Mesenchymal stem cell (in vitro differentiated cells and primary cell): Measurements from ENCODE around the gene CHCHD6.

ENCODE experiments used
- DNase-seq: peaks from one replicate; pipeline ENCODE4 v3.0.0-alpha.2; 2013
- H2AFZ ChIP-seq: one replicate; pipeline ENCODE4 v1.6.1; 2013; ENCODE audit warnings: low read depth, mild to moderate bottlenecking, control low read depth, inconsistent platforms, low read length, moderate library complexity
- H2AK5ac ChIP-seq: 2 replicates; pipeline ENCODE4 v1.6.1; 2013; ENCODE audit warnings: low read length, moderate library complexity, mild to moderate bottlenecking, inconsistent platforms; ENCODE audit not compliant: severe bottlenecking
- H2BK120ac ChIP-seq: one replicate; pipeline ENCODE4 v1.6.1; 2013; ENCODE audit warnings: low read depth, mild to moderate bottlenecking, inconsistent platforms, low read length, moderate library complexity
- H2BK12ac ChIP-seq, 2 experiments: one replicate each; pipeline ENCODE4 v1.6.1; 2013; ENCODE audit warnings: inconsistent platforms in 2 of 2, low read length in 2 of 2, mild to moderate bottlenecking in 2 of 2, moderate library complexity in 2 of 2, control low read depth in 1 of 2
- H2BK15ac ChIP-seq: one replicate; pipeline ENCODE4 v1.6.1; 2013; ENCODE audit warnings: mild to moderate bottlenecking, low read depth, inconsistent platforms; ENCODE audit not compliant: poor library complexity, severe bottlenecking
- H2BK5ac ChIP-seq: 2 replicates; pipeline ENCODE4 v1.6.1; 2013; ENCODE audit warnings: low read depth, mild to moderate bottlenecking, low read length, control low read depth, inconsistent platforms; ENCODE audit not compliant: poor library complexity, severe bottlenecking
- H3K14ac ChIP-seq, 2 experiments: one replicate each; pipeline ENCODE4 v1.6.1; 2013; ENCODE audit warnings: inconsistent platforms in 2 of 2, low read length in 2 of 2, control low read depth in 1 of 2, mild to moderate bottlenecking in 1 of 2, moderate library complexity in 1 of 2
- H3K18ac ChIP-seq, 2 experiments: one replicate each; pipeline ENCODE4 v1.6.1; 2013; ENCODE audit warnings: inconsistent platforms in 2 of 2, low read length in 2 of 2, control low read depth in 1 of 2, low read depth in 1 of 2, mild to moderate bottlenecking in 1 of 2
- H3K23ac ChIP-seq, 2 experiments: one replicate each; pipeline ENCODE4 v1.6.1; 2013; ENCODE audit warnings: inconsistent platforms in 2 of 2, low read length in 2 of 2, mild to moderate bottlenecking in 2 of 2, moderate library complexity in 2 of 2, control low read depth in 1 of 2
- H3K27ac ChIP-seq: 2 replicates; pipeline ENCODE4 v1.5.1; 2013; ENCODE audit warnings: mild to moderate bottlenecking, moderate library complexity, low read length, control low read depth, inconsistent platforms; ENCODE audit not compliant: poor library complexity, severe bottlenecking
- H3K27me3 ChIP-seq, 2 experiments: 2 replicates each; pipeline versions ENCODE4 v1.6.1 to v1.7.0; 2013; ENCODE audit warnings: low read length in 2 of 2, mild to moderate bottlenecking in 2 of 2, moderate library complexity in 2 of 2, control low read depth in 1 of 2, inconsistent platforms in 1 of 2; ENCODE audit not compliant: control insufficient read depth in 1 of 2, insufficient read depth in 1 of 2
- H3K36me3 ChIP-seq, 2 experiments: 2 replicates each; pipeline versions ENCODE4 v1.6.1 to v1.7.0; 2013; ENCODE audit warnings: low read length in 2 of 2, control low read depth in 1 of 2, inconsistent platforms in 1 of 2, low read depth in 1 of 2, mild to moderate bottlenecking in 1 of 2; ENCODE audit not compliant: insufficient read depth in 2 of 2, control insufficient read depth in 1 of 2
- H3K4ac ChIP-seq, 2 experiments: one replicate each; pipeline ENCODE4 v1.6.1; 2013; ENCODE audit warnings: inconsistent platforms in 2 of 2, low read length in 2 of 2, mild to moderate bottlenecking in 2 of 2, moderate library complexity in 2 of 2, control low read depth in 1 of 2, low read depth in 1 of 2
- H3K4me1 ChIP-seq: 2 replicates; pipeline ENCODE4 v1.6.1; 2013; ENCODE audit warnings: low read depth, low read length, control low read depth; ENCODE audit not compliant: control insufficient read depth, insufficient read depth
- H3K4me2 ChIP-seq: 2 replicates; pipeline ENCODE4 v1.6.1; 2013; ENCODE audit warnings: low read length, mild to moderate bottlenecking, inconsistent platforms; ENCODE audit not compliant: poor library complexity, severe bottlenecking
- H3K4me3 ChIP-seq, 2 experiments: 2 replicates each; pipeline versions ENCODE4 v1.5.1 to v1.7.0; 2013; ENCODE audit warnings: low read length in 2 of 2, mild to moderate bottlenecking in 2 of 2, control low read depth in 1 of 2, low read depth in 1 of 2; ENCODE audit not compliant: insufficient read depth in 1 of 2
- H3K79me1 ChIP-seq: replicated peaks from 2 replicates; pipeline ENCODE4 v1.6.1; 2013; ENCODE audit warnings: mild to moderate bottlenecking, control low read depth, low read length, inconsistent platforms; ENCODE audit not compliant: poor library complexity, severe bottlenecking
- H3K9ac ChIP-seq: 2 replicates; pipeline ENCODE4 v1.7.0; 2013; ENCODE audit warnings: mild to moderate bottlenecking, low read length, moderate library complexity
- H3K9me3 ChIP-seq: 2 replicates; pipeline ENCODE4 v1.7.0; 2013; ENCODE audit warnings: mild to moderate bottlenecking, low read length; ENCODE audit not compliant: control insufficient read depth
- H4K8ac ChIP-seq: one replicate; pipeline ENCODE4 v1.6.1; 2013; ENCODE audit warnings: inconsistent platforms, mild to moderate bottlenecking, low read length, moderate library complexity
- H4K91ac ChIP-seq: one replicate; pipeline ENCODE4 v1.6.1; 2013; ENCODE audit warnings: mild to moderate bottlenecking, low read length, inconsistent platforms
- WGBS: methylation state at CpG from one replicate; pipeline ENCODE4 v1.1.7; 2013; ENCODE audit warnings: mixed read lengths; 5-methylcytosine and 5-hydroxymethylcytosine counted together

Gene CHCHD6

DNA sequence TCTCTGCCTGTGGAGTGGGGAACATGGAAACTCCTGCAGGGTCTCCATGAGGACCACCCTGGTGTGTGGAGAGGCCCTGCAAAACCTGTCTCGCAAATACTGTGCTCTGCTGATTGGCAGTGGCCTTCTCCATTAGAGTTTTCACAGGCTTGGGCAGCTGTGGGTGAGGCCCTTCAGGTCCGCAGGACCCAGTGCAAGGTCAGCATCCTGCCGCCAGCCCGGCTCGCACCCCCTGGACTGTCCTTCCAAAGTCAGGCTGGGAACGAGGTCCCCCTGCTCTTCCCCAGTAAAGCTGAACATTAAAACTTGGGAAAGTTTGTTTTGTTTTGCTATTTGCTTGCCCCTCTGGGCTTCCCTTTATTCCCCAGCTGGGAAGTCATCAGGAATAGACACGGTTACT is 193.9 kb downstream of the CHCHD6 start:
- Histone ChIP-seq H2AK5ac (no peak overlapping the region), H3K36me3 (peaks cover 0 to 2% of the 10 kb centered on the region in 2 experiments), H3K4me3 (no peak overlapping the region), H3K9me3 (no peaks in the 10 kb centered on the region), H3K4me1 (no peaks in the 10 kb centered on the region), H3K18ac (no peak overlapping the region), H2BK15ac (peak overlapping the region; percentile 8), H3K4me2 (no peak overlapping the region), H4K91ac (no peak overlapping the region), H2BK5ac (no peak overlapping the region), H3K79me1 (peaks cover 1% of the 10 kb centered on the region), H4K8ac (no peak overlapping the region), H3K27ac (no peak overlapping the region), H2BK12ac (no peak overlapping the region), H3K14ac (no peak overlapping the region), H3K9ac (no peak overlapping the region), H3K27me3 (no peaks in the 10 kb centered on the region), H2BK120ac (no peak overlapping the region), H3K4ac (peak overlapping the region in 1 of 2 experiments; percentile 18), H2AFZ (no peak overlapping the region), H3K23ac (no peak overlapping the region)
- WGBS: 95% methylated on average over 7 of the region's 7 CpGs
- DNase-seq: no peak

DNA sequence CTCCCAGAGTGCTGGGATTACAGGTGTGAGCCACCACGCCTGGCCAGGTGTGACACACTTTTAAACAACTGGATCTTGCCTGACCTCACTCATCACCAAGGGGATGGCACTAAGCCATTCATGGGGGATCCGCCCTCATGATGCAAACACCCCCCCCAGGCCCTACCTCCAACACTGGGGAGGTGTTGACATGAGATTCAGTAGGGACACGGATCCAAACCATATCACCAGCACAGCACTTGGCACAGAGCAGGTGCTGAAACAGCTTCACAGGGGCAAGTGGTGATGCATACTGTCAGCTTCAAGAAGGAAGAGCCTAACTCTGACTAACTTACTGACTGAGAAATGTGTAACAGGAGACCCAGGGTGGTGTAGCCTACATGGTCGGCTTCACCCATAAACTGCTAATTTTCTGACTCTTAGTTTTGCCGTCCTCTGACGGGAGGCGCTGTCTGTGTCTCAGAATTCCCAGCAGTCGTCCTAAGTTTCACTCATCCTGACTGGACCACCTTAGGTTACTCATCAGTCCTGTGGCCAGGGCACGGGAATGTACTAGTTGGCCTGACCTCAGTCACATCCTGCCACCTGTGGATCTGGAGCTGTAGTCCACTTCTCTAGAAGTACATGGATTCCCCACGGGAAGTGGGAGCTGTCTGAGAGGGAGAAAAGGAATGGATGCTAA is 197.0 kb downstream of the CHCHD6 start:
- Histone ChIP-seq H3K18ac (no peak overlapping the region), H3K27ac (no peak overlapping the region), H2AK5ac (no peak overlapping the region), H2BK15ac (no peak overlapping the region), H2BK12ac (no peak overlapping the region), H3K9ac (no peak overlapping the region), H3K36me3 (peaks cover 0 to 4% of the 10 kb centered on the region in 2 experiments), H3K9me3 (no peaks in the 10 kb centered on the region), H4K8ac (no peak overlapping the region), H2BK5ac (no peak overlapping the region), H3K4ac (no peak overlapping the region), H3K27me3 (no peaks in the 10 kb centered on the region), H3K23ac (no peak overlapping the region), H2AFZ (no peak overlapping the region), H3K4me1 (no peaks in the 10 kb centered on the region), H4K91ac (no peak overlapping the region), H3K4me3 (no peak overlapping the region), H3K14ac (no peak overlapping the region), H3K79me1 (peaks cover 1% of the 10 kb centered on the region), H2BK120ac (no peak overlapping the region), H3K4me2 (no peak overlapping the region)
- 85% methylated on average over 8 of the region's 10 CpGs for WGBS
- DNase-seq: no peak

DNA sequence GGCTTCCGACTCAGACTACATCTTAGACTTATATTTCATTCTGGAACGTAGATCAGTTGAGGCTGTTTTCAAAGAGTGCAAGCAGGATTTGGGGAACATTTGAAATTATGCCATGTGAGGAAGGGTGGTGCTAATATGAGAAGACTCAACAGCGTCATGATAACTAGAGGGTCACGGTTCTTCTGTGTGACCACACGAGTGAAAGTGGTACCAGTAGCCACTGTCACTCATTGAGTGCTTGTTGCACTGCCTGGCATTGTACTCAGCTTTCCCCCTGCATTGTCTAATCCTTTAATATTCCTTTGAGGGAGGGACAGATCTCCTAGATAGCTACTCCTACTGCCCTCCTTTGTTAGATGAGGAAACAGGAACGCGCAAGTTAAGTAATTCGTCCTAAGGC is 197.6 kb downstream of the CHCHD6 start:
- Histone ChIP-seq H3K36me3 (peaks cover 0 to 4% of the 10 kb centered on the region in 2 experiments), H3K9ac (no peak overlapping the region), H3K4me2 (no peak overlapping the region), H4K8ac (no peak overlapping the region), H3K27ac (no peak overlapping the region), H2BK12ac (no peak overlapping the region), H2BK120ac (no peak overlapping the region), H3K27me3 (no peaks in the 10 kb centered on the region), H3K14ac (no peak overlapping the region), H4K91ac (no peak overlapping the region), H3K23ac (no peak overlapping the region), H3K9me3 (no peaks in the 10 kb centered on the region), H3K4me1 (no peaks in the 10 kb centered on the region), H3K18ac (no peak overlapping the region), H2AFZ (no peak overlapping the region), H2BK5ac (no peak overlapping the region), H2AK5ac (no peak overlapping the region), H3K79me1 (peaks cover 1% of the 10 kb centered on the region), H2BK15ac (no peak overlapping the region), H3K4ac (no peak overlapping the region), H3K4me3 (no peak overlapping the region)
- WGBS: 94% methylated on average over 8 of the region's 8 CpGs
- no peak for DNase-seq

DNA sequence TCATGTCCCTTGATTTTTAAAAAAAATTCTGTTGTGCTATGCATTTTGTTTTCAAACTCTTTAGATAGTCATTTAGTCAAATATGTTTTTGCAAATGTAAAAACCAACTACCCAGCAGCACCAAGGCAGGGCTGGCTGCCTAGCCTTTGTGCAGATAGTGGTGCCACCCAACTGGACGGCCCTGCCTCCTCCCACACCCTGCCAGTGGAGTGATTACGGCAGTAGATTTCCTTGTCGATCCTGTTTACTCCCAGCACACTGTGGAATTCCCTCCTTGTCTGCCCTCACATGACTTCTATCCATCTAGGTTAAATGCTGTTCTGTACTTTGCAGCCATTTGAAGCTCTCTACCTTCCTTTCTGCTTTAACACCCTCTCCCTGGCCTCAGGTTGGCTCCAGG is 199.5 kb downstream of the CHCHD6 start:
- no peak overlapping the region for H2AK5ac ChIP-seq
- peak overlapping the region in 1 of 2 experiments; percentile 37 for H3K23ac ChIP-seq
- no peak overlapping the region for H2BK120ac ChIP-seq
- 74% methylated on average over 3 of the region's 3 CpGs for WGBS
- no peak overlapping the region for H2BK5ac ChIP-seq
- H3K4me2 ChIP-seq: no peak overlapping the region
- H3K4ac ChIP-seq: no peak overlapping the region
- no peaks in the 10 kb centered on the region for H3K9me3 ChIP-seq
- H3K9ac ChIP-seq: no peak overlapping the region
- no peak overlapping the region for H3K4me3 ChIP-seq
- H4K8ac ChIP-seq: no peak overlapping the region
- no peaks in the 10 kb centered on the region for H3K27me3 ChIP-seq
- H3K4me1 ChIP-seq: no peaks in the 10 kb centered on the region
- H3K14ac ChIP-seq: peak overlapping the region in 1 of 2 experiments; percentile 11
- H3K18ac ChIP-seq: no peak overlapping the region
- no peak overlapping the region for H2BK15ac ChIP-seq
- peaks cover 0 to 7% of the 10 kb centered on the region in 2 experiments for H3K36me3 ChIP-seq
- H3K27ac ChIP-seq: no peak overlapping the region
- no peak overlapping the region for H2AFZ ChIP-seq
- DNase-seq: no peak
- H3K79me1 ChIP-seq: no peaks in the 10 kb centered on the region
- peak overlapping the region in 1 of 2 experiments; percentile 21 for H2BK12ac ChIP-seq
- H4K91ac ChIP-seq: no peak overlapping the region
